ENCODE results near the gene CLPTM1. TPM values are rescaled to one million over a fixed set of nuclear protein-coding genes. Genes with fewer than 3 reads are reported as not detected.

Gene CLPTM1
- total and polyA plus RNA-seq, 2 of the 8 experiments (the other 6 are each of a cell fraction or from before 2014, with no cell fraction given), result 84.8 to 108 TPM

- Histone ChIP-seq H3K36me3 (ENCODE audit: control insufficient read depth in 2 of 4, insufficient read depth in 4 of 4, low read length in 3 of 4) (peaks cover 0 to 4% (median 0%) of the 10 kb centered on the region in 4 experiments; a peak in 1 of 8 replicates), H4K5ac (ENCODE audit: insufficient read length, low read depth, low read length) (no peak overlapping the region), H3K27ac (ENCODE audit: low read depth, low read length) (no peak overlapping the region), H3K4me2 (ENCODE audit: insufficient read depth in 1 of 2, low read depth in 2 of 2, low read length in 2 of 2) (no peak overlapping the region), H3K4ac (replicated peaks; ENCODE audit: insufficient read length, low read depth, low read length) (no peak overlapping the region), H3K9ac (replicated peaks in 1 of 4; ENCODE audit: extremely low read depth in 1 of 4, low read depth in 3 of 4, low read length in 3 of 4) (no peak overlapping the region), H3K18ac (ENCODE audit: extremely low read depth, low read length) (no peak overlapping the region), H2AK5ac (ENCODE audit: low read depth, low read length) (no peak overlapping the region), H4K20me1 (replicated peaks in 1 of 2; ENCODE audit: control insufficient read depth in 1 of 2, insufficient read depth in 2 of 2, low read length in 2 of 2) (no peaks in the 10 kb centered on the region), H3K79me1 (ENCODE audit: low read depth, low read length) (no peaks in the 10 kb centered on the region), H2BK20ac (ENCODE audit: low read length) (no peak overlapping the region), H2BK12ac (ENCODE audit: low read depth, low read length) (no peak overlapping the region), H3K9me3 (ENCODE audit: insufficient read depth in 2 of 2, low read depth in 1 of 2, low read length in 1 of 2) (no peaks in the 10 kb centered on the region), H3K27me3 (replicated peaks in 1 of 4; ENCODE audit: control insufficient read depth in 3 of 4, extremely low read depth in 1 of 4, insufficient read depth in 3 of 4, low read length in 3 of 4) (no peaks in the 10 kb centered on the region), H4K8ac (ENCODE audit: extremely low read depth, insufficient read depth, low read length) (no peak overlapping the region; the same call in 1 of the 2 replicates), H3K23ac (ENCODE audit: insufficient read length) (no peak overlapping the region), H4K91ac (replicated peaks; ENCODE audit: insufficient read length, low read length) (no peak overlapping the region), H3K4me3 (ENCODE audit: extremely low read depth in 1 of 4, insufficient read depth in 2 of 4, low read depth in 3 of 4, low read length in 4 of 4) (no peak overlapping the region), H2AFZ (ENCODE audit: low read length) (no peak overlapping the region), H3K23me2 (ENCODE audit: low read depth, low read length) (no peaks in the 10 kb centered on the region), H2BK120ac (replicated peaks; ENCODE audit: low read depth, low read length) (no peak overlapping the region), H2BK5ac (ENCODE audit: low read depth, low read length) (no peak overlapping the region), H3K4me1 (replicated peaks in 1 of 4; ENCODE audit: control insufficient read depth in 3 of 4, insufficient read depth in 4 of 4, low read length in 3 of 4) (no peaks in the 10 kb centered on the region), H2BK15ac (ENCODE audit: low read length) (no peak overlapping the region), H3K79me2 (ENCODE audit: control insufficient read depth in 1 of 2, insufficient read depth in 2 of 2, low read length in 2 of 2) (no peaks in the 10 kb centered on the region), H3K56ac (replicated peaks; ENCODE audit: insufficient read length, low read depth, low read length) (no peak overlapping the region), H3K14ac (ENCODE audit: insufficient read length) (no peak overlapping the region)
- no peak for TF ChIP-seq RBBP5 (IDR thresholded peaks at IDR 0.05; ENCODE audit: borderline replicate concordance, low read depth, low read length)
- no peak for TF ChIP-seq GTF2F1 (IDR thresholded peaks at IDR 0.05; ENCODE audit: borderline replicate concordance, low read depth, low read length)
- TF ChIP-seq EGR1 (IDR thresholded peaks at IDR 0.05; ENCODE audit: borderline replicate concordance, low read depth, low read length), result no peak
- TF ChIP-seq POLR2A (IDR thresholded peaks at IDR 0.05; ENCODE audit: control extremely low read depth in 1 of 2, low read depth in 2 of 2, low read length in 2 of 2), result no peak
- TF ChIP-seq CHD1 (IDR thresholded peaks at IDR 0.05; ENCODE audit: low read depth, low read length), result no peak
- no peak for TF ChIP-seq BACH1 (IDR thresholded peaks at IDR 0.05; ENCODE audit: low read length)
- TF ChIP-seq CBX5 (IDR thresholded peaks at IDR 0.05; ENCODE audit: low read depth, low read length), result no peak
- TF ChIP-seq SUZ12 (IDR thresholded peaks at IDR 0.05; ENCODE audit: low read length), result no peak
- no peak for TF ChIP-seq RFX5 (IDR thresholded peaks at IDR 0.05; ENCODE audit: borderline replicate concordance, low read depth, low read length)
- FAIRE-seq (no peak), DNase-seq (ENCODE audit: low read depth in 1 of 2, low spot score in 2 of 2) (no peak)
- ChIA-PET POLR2A (ENCODE audit: partially characterized antibody) (interaction anchor here (0.7 to 1.5 kb wide), 4 partner anchors 11 to 148 kb away, joined by 3 to 5 read pairs (median 3); no protein-coding TSS in a partner anchor), CTCF (ENCODE audit: partially characterized antibody) (interaction anchor here (0.6 to 2.4 kb wide), 3 partner anchors 12 to 30 kb away, joined by 3 to 10 read pairs (median 3); partner anchors contain the start of gene CLASRP)
- 86% methylated on average over 10 of the region's 10 CpGs; no CpG with 5 or more reads in 1 of the 2 experiments for WGBS, 2 experiments (ENCODE audit: extremely low coverage in 1 of 2, insufficient coverage in 1 of 2, insufficient read length in 1 of 2, insufficient replicate concordance in 2 of 2, low coverage in 1 of 2, low lambda C conversion rate in 2 of 2, missing lambda C conversion rate in 1 of 2)
Observed at GRCh38 chr19:45008552-45008951, 53.4 kb downstream of the CLPTM1 start.
